Endothelial cell of umbilical vein (primary cell): ENCODE results near the gene DDAH2. TPM values are rescaled to one million over a fixed set of nuclear protein-coding genes. Genes with fewer than 3 reads are reported as not detected.

Experiments used
- BruUV-seq: library from RNA; stranded (reverse); fragments of 400-500 nt; replicated peaks from 2 replicates; lab custom pipeline; 2021; lab: Mats Ljungman, UMichigan
- CTCF ChIA-PET: fragments of 300-600, 350-600 bp; sonication (Branson Sonifier 250); formaldehyde crosslinking; loops from one replicate; lab custom pipeline; 2021; ENCODE audit warnings: antibody characterized with exemption, inconsistent platforms; lab: Charles Lee
- POLR2A ChIA-PET: fragments of 300-600, 350-600 bp; sonication (Branson Sonifier 250); formaldehyde crosslinking; loops from one replicate; lab custom pipeline; 2021; ENCODE audit warnings: antibody characterized with exemption, inconsistent platforms; lab: Charles Lee
- DNase-seq: peaks from one replicate; pipeline ENCODE4 v3.0.0-alpha.2; 2011; ENCODE audit warnings: low read depth, low spot score
- FAIRE-seq: peaks from 2 replicates; lab custom pipeline; 2011; peaks lifted over from hg19 to GRCh38; lab: Jason Lieb, UNC
- H2AFZ ChIP-seq: 2 replicates; pipeline ENCODE4 v1.6.0; 2012; ENCODE audit warnings: low read depth, low read length, control low read depth, inconsistent platforms
- H3K27ac ChIP-seq: 2 replicates; pipeline ENCODE4 v1.5.1; 2011; ENCODE audit warnings: low read depth, mild to moderate bottlenecking, control low read depth, low read length, moderate library complexity; ENCODE audit not compliant: insufficient read depth
- H3K27me3 ChIP-seq, 2 experiments: 2 replicates each; pipeline versions ENCODE4 v1.6.0 to v1.6.1; 2011; ENCODE audit warnings: low read length in 2 of 2, mixed read lengths in 1 of 2; ENCODE audit not compliant: control insufficient read depth in 2 of 2, insufficient read depth in 2 of 2
- H3K36me3 ChIP-seq, 2 experiments: 2 replicates in 1 of 2; 3 replicates in 1 of 2; pipeline ENCODE4 v1.5.1; 2011; ENCODE audit warnings: low read length in 2 of 2, mild to moderate bottlenecking in 1 of 2, moderate library complexity in 1 of 2; ENCODE audit not compliant: control insufficient read depth in 2 of 2, insufficient read depth in 2 of 2; ENCODE audit errors: extremely low read depth in 1 of 2
- H3K4me1 ChIP-seq: 3 replicates; pipeline ENCODE4 v1.5.1; 2011; ENCODE audit warnings: mild to moderate bottlenecking, low read length; ENCODE audit not compliant: control insufficient read depth, insufficient read depth; ENCODE audit errors: extremely low read depth
- H3K4me2 ChIP-seq: 2 replicates; pipeline ENCODE4 v1.6.1; 2011; ENCODE audit warnings: low read length, control low read depth, mixed read lengths; ENCODE audit not compliant: insufficient read depth
- H3K4me3 ChIP-seq, 3 experiments: fragments of 200-600 bp in 1 of 3; sonication (generic), shearing (Covaris generic) in 1 of 3; replicated peaks in 1 of 3; 2 replicates each; pipeline ENCODE4 v1.5.1; 2011 to 2016; ENCODE audit warnings: control low read depth in 3 of 3, low read length in 3 of 3, mild to moderate bottlenecking in 2 of 3, inconsistent platforms in 1 of 3, low read depth in 1 of 3, moderate library complexity in 1 of 3; ENCODE audit not compliant: insufficient read depth in 1 of 3
- H3K79me2 ChIP-seq: 2 replicates; pipeline ENCODE4 v1.6.0; 2012; ENCODE audit warnings: low read length, inconsistent platforms; ENCODE audit not compliant: control insufficient read depth, insufficient read depth
- H3K9ac ChIP-seq: replicated peaks from 2 replicates; pipeline ENCODE3; 2011; ENCODE audit warnings: low read length, control low read depth; ENCODE audit not compliant: insufficient read depth; ENCODE audit errors: extremely low read depth
- H3K9me1 ChIP-seq: replicated peaks from 3 replicates; pipeline ENCODE4 v1.6.0; 2011; ENCODE audit warnings: mild to moderate bottlenecking, low read length; ENCODE audit not compliant: control insufficient read depth, insufficient read depth; ENCODE audit errors: extremely low read depth
- H3K9me3 ChIP-seq: replicated peaks from 2 replicates; pipeline ENCODE4 v1.5.1; 2012; ENCODE audit warnings: low read length, inconsistent platforms; ENCODE audit not compliant: control insufficient read depth, insufficient read depth
- H4K20me1 ChIP-seq: replicated peaks from 2 replicates; pipeline ENCODE3; 2011; ENCODE audit warnings: mild to moderate bottlenecking, low read length; ENCODE audit not compliant: control insufficient read depth, insufficient read depth; ENCODE audit errors: extremely low read depth
- EZH2 ChIP-seq: IDR thresholded peaks from 2 replicates; pipeline ENCODE4 v1.6.1; 2012; ENCODE audit warnings: borderline replicate concordance, low read depth, mild to moderate bottlenecking, moderate library complexity, low read length, inconsistent platforms; ENCODE audit not compliant: severe bottlenecking
- FOS ChIP-seq: IDR thresholded peaks from 2 replicates; pipeline ENCODE4 v1.6.1; 2011; ENCODE audit warnings: mild to moderate bottlenecking, low read length, moderate library complexity, borderline replicate concordance; ENCODE audit not compliant: insufficient read depth
- GATA2 ChIP-seq: IDR thresholded peaks from 2 replicates; pipeline ENCODE4 v1.7.0; 2011; ENCODE audit warnings: low read depth, mild to moderate bottlenecking, moderate library complexity, mixed read lengths, low read length; ENCODE audit not compliant: insufficient read length, insufficient read depth
- JUN ChIP-seq: IDR thresholded peaks from 2 replicates; pipeline ENCODE4 v1.6.1; 2011; ENCODE audit warnings: borderline replicate concordance, low read depth; ENCODE audit not compliant: insufficient read length, insufficient read depth
- MAX ChIP-seq: IDR thresholded peaks from 2 replicates; pipeline ENCODE4 v1.6.1; 2011; ENCODE audit not compliant: insufficient read depth, insufficient read length
- MYC ChIP-seq: IDR thresholded peaks from one replicate; pipeline ENCODE4 v1.6.1; 2011; ENCODE audit warnings: mild to moderate bottlenecking, low read depth, low read length
- POLR2A ChIP-seq: IDR thresholded peaks from 2 replicates; pipeline ENCODE4 v1.6.1; 2012; ENCODE audit warnings: low read depth, mild to moderate bottlenecking, control low read depth, low read length
- POLR2AphosphoS5 ChIP-seq: IDR thresholded peaks from 2 replicates; pipeline ENCODE4 v1.6.1; 2012; ENCODE audit warnings: low read depth, mild to moderate bottlenecking, control low read depth, low read length, moderate library complexity; ENCODE audit not compliant: insufficient read depth
- dilution Hi-C: fragments of 300-500 bp; cut with MboI; formaldehyde crosslinking; loops from one replicate; pipeline ENCODE4 v1.15.0; 2019; ENCODE audit warnings: low sequenced_read_pairs; ENCODE audit not compliant: extremely low pct_ligation_motif_present
- intact Hi-C: fragments of 100-400 bp; cut with micrococcal nuclease; formaldehyde crosslinking; loops from one replicate; pipeline ENCODE4 v1.10.0; 2022
- polyA plus RNA-seq, 4 experiments: library from polyadenylated mRNA; depleted of rRNA in 3 of 4; stranded (reverse) in 3 of 4; unstranded in 1 of 4; fragments of >200 nt; gene quantifications; 2 replicates each; pipeline versions ENCODE4 v1.2.1 to v1.2.3, GENCODE V29; 2011 to 2012; ENCODE audit warnings: missing spikeins in 1 of 4
- total RNA-seq: library from RNA; stranded (reverse); gene quantifications from 2 replicates; pipeline ENCODE4 v1.2.3, GENCODE V29; 2021
- TF ChIP-seq, protein P1 (sequence below), 2 donors: IDR thresholded peaks; 1 replicate in 1 of 2; 2 replicates in 1 of 2; pipeline ENCODE4 v1.5.1; 2011; ENCODE audit warnings: low read length in 2 of 2, mild to moderate bottlenecking in 2 of 2, moderate library complexity in 2 of 2, control low read depth in 1 of 2, inconsistent platforms in 1 of 2, low read depth in 1 of 2; ENCODE audit not compliant: insufficient read depth in 1 of 2; ENCODE audit errors: extremely low read depth in 1 of 2

Gene DDAH2
- total and polyA plus RNA-seq, 2 donors (not counting 3 experiments of a cell fraction or from before 2014, with no cell fraction given): 109 to 176 TPM

GRCh38 chr6:31778193-31778592 is 49.1 kb upstream of the DDAH2 start:
- dilution Hi-C loops (no loop called here), intact Hi-C loops (no loop called here)
- Histone ChIP-seq H3K4me1 (peaks cover 4% of the 10 kb centered on the region), H3K9me3 (no peaks in the 10 kb centered on the region), H4K20me1 (no peaks in the 10 kb centered on the region), H3K4me2 (no peak overlapping the region), H3K9ac (no peak overlapping the region), H3K27ac (no peak overlapping the region), H3K4me3 (no peak overlapping the region), H3K27me3 (no peaks in the 10 kb centered on the region), H3K9me1 (no peaks in the 10 kb centered on the region), H3K79me2 (no peaks in the 10 kb centered on the region), H2AFZ (no peak overlapping the region), H3K36me3 (peaks cover 3 to 34% of the 10 kb centered on the region in 2 experiments)
- FAIRE-seq: no peak
- no peak for DNase-seq
- no TSS peak for BruUV-seq
- TF ChIP-seq FOS (no peak), EZH2 (no peak), POLR2A (no peak), POLR2AphosphoS5 (no peak), MYC (no peak), GATA2 (no peak), JUN (no peak), MAX (no peak)
- TF ChIP-seq, protein P1, sequence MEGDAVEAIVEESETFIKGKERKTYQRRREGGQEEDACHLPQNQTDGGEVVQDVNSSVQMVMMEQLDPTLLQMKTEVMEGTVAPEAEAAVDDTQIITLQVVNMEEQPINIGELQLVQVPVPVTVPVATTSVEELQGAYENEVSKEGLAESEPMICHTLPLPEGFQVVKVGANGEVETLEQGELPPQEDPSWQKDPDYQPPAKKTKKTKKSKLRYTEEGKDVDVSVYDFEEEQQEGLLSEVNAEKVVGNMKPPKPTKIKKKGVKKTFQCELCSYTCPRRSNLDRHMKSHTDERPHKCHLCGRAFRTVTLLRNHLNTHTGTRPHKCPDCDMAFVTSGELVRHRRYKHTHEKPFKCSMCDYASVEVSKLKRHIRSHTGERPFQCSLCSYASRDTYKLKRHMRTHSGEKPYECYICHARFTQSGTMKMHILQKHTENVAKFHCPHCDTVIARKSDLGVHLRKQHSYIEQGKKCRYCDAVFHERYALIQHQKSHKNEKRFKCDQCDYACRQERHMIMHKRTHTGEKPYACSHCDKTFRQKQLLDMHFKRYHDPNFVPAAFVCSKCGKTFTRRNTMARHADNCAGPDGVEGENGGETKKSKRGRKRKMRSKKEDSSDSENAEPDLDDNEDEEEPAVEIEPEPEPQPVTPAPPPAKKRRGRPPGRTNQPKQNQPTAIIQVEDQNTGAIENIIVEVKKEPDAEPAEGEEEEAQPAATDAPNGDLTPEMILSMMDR (IDR thresholded peaks at IDR 0.05; ENCODE audit: extremely low read depth in 1 of 2, insufficient read depth in 1 of 2, low read depth in 1 of 2, low read length in 2 of 2): no peak
- CTCF ChIA-PET: interaction anchor here (0.7 to 2.3 kb wide), 8 partner anchors 8 to 53 kb away, joined by 3 to 14 read pairs (median 4); partner anchors contain the start of genes HSPA1A and HSPA1L
- POLR2A ChIA-PET: no interaction called here
